Left ventricle myocardium inferior (tissue), 1 donor: Measurements from ENCODE around the gene DDX51. TPM values are rescaled to one million over a fixed set of nuclear protein-coding genes. Genes with fewer than 3 reads are reported as not detected.
A peak's percentile ranks its signal among the peaks of the same experiment; 100 is the strongest.

Experiments used
- DNase-seq: peaks from one replicate; pipeline ENCODE4 v3.0.0-alpha.2; 2020
- H3K27ac ChIP-seq: fragments of 200-600 bp; replicated peaks from 2 replicates; pipeline ENCODE4 v1.8.0; 2021
- H3K27me3 ChIP-seq: fragments of 200-600 bp; 2 replicates; pipeline ENCODE4 v1.8.0; 2021; ENCODE audit warnings: low read depth
- H3K36me3 ChIP-seq: fragments of 200-600 bp; 2 replicates; pipeline ENCODE4 v1.8.0; 2021
- H3K4me1 ChIP-seq: fragments of 200-600 bp; 2 replicates; pipeline ENCODE4 v1.8.0; 2021
- H3K4me3 ChIP-seq: fragments of 200-600 bp; 2 replicates; pipeline ENCODE4 v1.8.0; 2021; ENCODE audit warnings: mild to moderate bottlenecking, moderate library complexity
- H3K9me3 ChIP-seq: fragments of 200-600 bp; replicated peaks from 2 replicates; pipeline ENCODE4 v1.8.0; 2021
- CTCF ChIP-seq: fragments of 200-600 bp; IDR thresholded peaks from 2 replicates; pipeline ENCODE4 v1.8.0; 2021; ENCODE audit warnings: antibody characterized with exemption, mild to moderate bottlenecking, borderline replicate concordance
- intact Hi-C: fragments of 100-400 bp; cut with micrococcal nuclease; formaldehyde crosslinking; loops from one replicate; pipeline ENCODE4 v1.11.0; 2022
- total RNA-seq: library from RNA; stranded (reverse); fragmentation: NEBNext Ultra II Directional; extraction: Animal tissue kit (Norgen Biotek cat#: 25700); gene quantifications from one replicate; pipeline ENCODE4 v1.2.1, GENCODE V29; 2021
- donor health status: DM: no; HTN: yes; CAD: no; lungs with severe emphysema.

DDX51 gene
- total RNA-seq, 1 donor from 2014 or later = 9.0 TPM

DNA sequence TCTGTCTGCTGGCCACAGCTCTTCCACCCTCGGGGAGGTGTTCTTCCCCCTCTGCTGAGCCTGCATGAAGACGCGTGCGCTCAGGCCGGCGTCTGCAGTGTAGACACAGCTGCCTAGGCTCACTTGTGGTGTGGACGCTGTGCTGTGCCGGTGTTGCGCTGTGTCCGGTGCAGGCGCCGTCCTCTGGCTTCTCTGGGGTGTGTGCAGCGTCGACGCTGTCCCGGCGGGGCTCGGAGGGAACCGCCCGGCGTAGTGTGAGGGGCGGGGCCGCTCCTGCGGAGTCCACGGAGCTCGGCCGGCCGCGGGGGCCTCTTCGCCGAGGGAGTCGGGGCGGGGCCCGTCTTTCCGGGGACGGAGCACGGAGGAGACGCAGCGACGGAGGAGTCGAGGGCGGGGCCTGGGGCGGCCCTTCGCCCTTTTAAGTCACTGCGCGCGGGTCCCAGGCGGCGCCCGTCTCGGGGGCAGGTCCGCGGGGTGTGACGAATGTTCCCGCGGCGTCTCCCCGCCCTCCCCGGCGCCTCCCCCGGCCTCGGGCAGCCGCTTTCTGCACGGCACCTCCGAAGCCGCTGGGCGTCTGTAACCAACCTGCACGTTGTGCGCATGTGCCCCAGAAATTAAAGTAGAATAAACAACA lies 45.4 kb upstream of the DDX51 start:
- Histone ChIP-seq H3K9me3 (peaks cover 37% of the 10 kb centered on the region), H3K27ac (peak overlapping the region; percentile 74), H3K36me3 (no peaks in the 10 kb centered on the region), H3K4me1 (peaks cover 20% of the 10 kb centered on the region), H3K4me3 (peak overlapping the region; percentile 70), H3K27me3 (peaks cover 74% of the 10 kb centered on the region)
- peak; percentile 92 for DNase-seq
- intact Hi-C loops = no loop called here
- TF ChIP-seq CTCF = no peak

GRCh38 chr12:132188916-132189325 lies 44.8 kb upstream of the DDX51 start:
- Histone ChIP-seq H3K27me3 (peaks cover 68% of the 10 kb centered on the region), H3K4me3 (peak overlapping the region; percentile 70), H3K27ac (peak overlapping the region; percentile 74), H3K9me3 (peaks cover 37% of the 10 kb centered on the region), H3K36me3 (no peaks in the 10 kb centered on the region), H3K4me1 (peaks cover 20% of the 10 kb centered on the region)
- intact Hi-C loops = no loop called here
- DNase-seq = no peak
- TF ChIP-seq CTCF = no peak

- peaks cover 63% of the 10 kb centered on the region for H3K27me3 ChIP-seq
- H3K9me3 ChIP-seq = peaks cover 33% of the 10 kb centered on the region
- no peaks in the 10 kb centered on the region for H3K36me3 ChIP-seq
- no peak for TF ChIP-seq CTCF
- no peak for DNase-seq
- no peak overlapping the region for H3K27ac ChIP-seq
- H3K4me1 ChIP-seq = peaks cover 20% of the 10 kb centered on the region
- peak overlapping the region; percentile 70 for H3K4me3 ChIP-seq
- intact Hi-C loops = no loop called here
Measured at GRCh38 chr12:132188451-132188901, 44.4 kb upstream of the DDX51 start.

DNA sequence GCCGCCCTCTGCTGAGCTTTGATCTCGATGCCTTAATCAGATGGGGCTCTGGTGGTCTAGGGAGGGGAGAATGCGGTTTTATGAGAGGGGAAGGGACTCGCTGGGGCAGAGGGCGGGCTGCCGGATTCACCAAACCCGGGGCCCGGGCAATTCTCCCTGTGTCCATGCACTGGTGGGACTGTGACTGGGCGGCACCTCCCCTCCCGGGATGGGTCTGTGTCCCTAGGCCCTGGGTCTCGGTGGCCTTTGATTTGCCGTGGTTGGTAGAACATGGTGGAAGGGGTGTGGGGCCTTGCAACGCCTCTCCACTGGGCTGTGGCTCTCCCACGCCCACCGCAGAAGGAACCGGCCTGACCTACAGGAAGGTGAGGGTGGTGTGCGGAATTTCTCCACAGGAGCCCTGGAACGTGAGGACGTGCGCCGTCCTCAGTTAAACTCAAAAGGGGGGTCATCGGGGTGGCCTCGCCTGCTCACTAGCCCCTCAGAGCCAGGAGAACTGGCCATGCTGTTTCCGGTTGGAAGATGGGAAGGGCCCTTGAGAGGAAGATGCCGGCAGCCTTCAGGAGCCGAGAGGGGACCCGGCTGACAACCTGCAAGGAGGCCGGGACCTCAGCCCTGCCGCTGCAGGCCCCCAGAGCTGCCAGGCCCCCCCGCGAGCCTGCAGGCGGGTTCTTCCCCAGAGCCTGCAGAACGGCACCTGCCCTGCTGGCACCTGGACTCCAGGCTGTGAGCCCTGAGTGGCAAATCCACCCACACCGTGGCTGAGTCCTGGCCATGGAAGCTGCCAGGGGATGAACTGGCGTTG lies 43.7 kb upstream of the DDX51 start:
- Histone ChIP-seq H3K36me3 (no peaks in the 10 kb centered on the region), H3K4me3 (no peak overlapping the region), H3K27ac (no peak overlapping the region), H3K9me3 (peaks cover 32% of the 10 kb centered on the region), H3K4me1 (peaks cover 20% of the 10 kb centered on the region), H3K27me3 (peaks cover 63% of the 10 kb centered on the region)
- intact Hi-C loops = no loop called here
- no peak for DNase-seq
- TF ChIP-seq CTCF = no peak

DNA sequence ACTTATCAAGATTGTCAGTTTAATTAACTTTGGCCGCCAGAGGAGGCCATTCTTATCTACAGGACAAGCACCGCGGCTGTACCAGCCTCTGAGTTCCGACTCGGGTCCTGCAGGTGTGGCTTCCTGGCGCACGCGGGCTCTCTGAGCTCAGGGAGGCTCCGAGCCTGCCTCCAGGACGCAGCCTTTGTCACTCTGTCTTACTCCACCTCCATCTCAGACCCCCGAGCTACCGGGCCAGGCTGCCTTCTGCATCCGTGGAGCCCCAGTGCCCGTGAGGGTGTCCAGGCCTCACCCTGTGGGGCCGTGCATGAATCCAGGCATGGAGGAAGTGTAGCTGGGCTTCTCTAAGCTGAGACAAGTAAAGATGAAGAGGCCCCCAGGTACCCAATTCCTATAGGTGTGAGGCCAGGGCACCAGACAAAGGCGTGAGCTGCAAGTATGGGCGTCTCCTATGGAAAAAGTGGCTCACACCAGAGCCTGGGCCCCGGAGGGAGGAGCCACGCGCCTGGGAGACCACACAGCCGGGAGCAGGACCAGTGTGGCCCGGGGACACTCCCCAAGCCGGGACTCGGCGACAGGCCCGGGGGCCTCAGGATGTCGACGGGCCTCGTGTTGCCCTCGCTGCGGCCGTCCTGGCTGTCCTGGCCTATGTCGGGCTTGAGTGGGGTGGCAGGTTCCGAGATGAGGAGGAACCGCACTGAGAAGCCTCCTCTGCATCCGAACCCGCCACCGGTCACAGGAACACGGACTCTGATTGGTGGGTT lies 42.9 kb upstream of the DDX51 start:
- intact Hi-C loops = no loop called here
- Histone ChIP-seq H3K36me3 (no peaks in the 10 kb centered on the region), H3K4me1 (peaks cover 20% of the 10 kb centered on the region), H3K9me3 (peaks cover 32% of the 10 kb centered on the region), H3K27ac (no peak overlapping the region), H3K4me3 (no peak overlapping the region), H3K27me3 (peaks cover 65% of the 10 kb centered on the region)
- no peak for TF ChIP-seq CTCF
- DNase-seq = no peak
